Measurements from ENCODE around the gene MLXIP. TPM values are rescaled to one million over a fixed set of nuclear protein-coding genes. Genes with fewer than 3 reads are reported as not detected.

Gene MLXIP
- total and polyA plus RNA-seq, 2 donors (not counting 3 experiments of a cell fraction or from before 2014, with no cell fraction given) = 22.0 to 72.5 TPM

DNA sequence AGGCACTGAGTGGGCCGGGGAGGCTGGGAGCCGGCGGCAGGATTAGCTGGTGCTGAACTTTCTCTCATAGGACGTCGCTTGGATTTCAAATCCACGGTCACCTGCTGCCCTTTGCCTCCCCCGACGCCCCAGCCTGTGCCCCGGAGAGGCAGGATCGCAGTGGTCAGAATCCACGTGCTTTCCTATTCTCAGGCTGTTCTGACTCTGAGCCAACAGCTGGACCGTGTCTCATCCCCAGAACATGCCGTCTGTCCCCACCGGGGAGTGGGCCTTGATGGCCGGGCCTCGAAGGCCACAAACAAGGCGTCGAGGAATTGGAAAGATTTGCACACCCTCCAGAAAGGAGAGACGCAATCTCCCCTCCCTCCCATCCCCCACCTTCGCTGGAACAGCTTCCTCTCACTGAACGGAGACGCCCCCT lies 18.5 kb upstream of the MLXIP start:
- ChIA-PET CTCF (interaction anchor here (0.6 to 3.8 kb wide), 4 partner anchors 21 to 69 kb away, joined by 3 to 12 read pairs (median 4); no protein-coding TSS in a partner anchor), POLR2A (no interaction called here)
- DNase-seq (ENCODE audit: low read depth, low spot score) (peak; percentile 20), FAIRE-seq (no peak)
- Histone ChIP-seq H3K4me1 (ENCODE audit: control insufficient read depth, extremely low read depth, insufficient read depth, low read length) (peaks cover 33% of the 10 kb centered on the region), H3K4me3 (replicated peaks in 1 of 3; ENCODE audit: insufficient read depth in 1 of 3, low read depth in 1 of 3, low read length in 3 of 3) (no peak overlapping the region), H4K20me1 (replicated peaks; ENCODE audit: control insufficient read depth, extremely low read depth, insufficient read depth, low read length) (no peaks in the 10 kb centered on the region), H3K9me1 (replicated peaks; ENCODE audit: control insufficient read depth, extremely low read depth, insufficient read depth, low read length) (no peaks in the 10 kb centered on the region), H3K79me2 (ENCODE audit: control insufficient read depth, insufficient read depth, low read length) (no peaks in the 10 kb centered on the region), H3K27me3 (ENCODE audit: control insufficient read depth in 2 of 2, insufficient read depth in 2 of 2, low read length in 2 of 2) (no peaks in the 10 kb centered on the region), H2AFZ (ENCODE audit: low read depth, low read length) (no peak overlapping the region), H3K9ac (replicated peaks; ENCODE audit: extremely low read depth, insufficient read depth, low read length) (no peak overlapping the region), H3K9me3 (replicated peaks; ENCODE audit: control insufficient read depth, insufficient read depth, low read length) (no peaks in the 10 kb centered on the region), H3K4me2 (ENCODE audit: insufficient read depth, low read length) (no peak overlapping the region), H3K36me3 (ENCODE audit: control insufficient read depth in 2 of 2, extremely low read depth in 1 of 2, insufficient read depth in 2 of 2, low read length in 2 of 2) (peaks cover 0 to 2% of the 10 kb centered on the region in 2 experiments), H3K27ac (ENCODE audit: insufficient read depth, low read depth, low read length) (no peak overlapping the region)
- intact Hi-C loops (cut with micrococcal nuclease) = loop anchor here (5.0 kb wide), 1 partner anchor 47 kb away; no protein-coding TSS in a partner anchor
- BruUV-seq (replicated peaks) = no TSS peak
- no peak for TF ChIP-seq GATA2 (IDR thresholded peaks at IDR 0.05; ENCODE audit: insufficient read depth, insufficient read length, low read depth, low read length)
- dilution Hi-C loops (cut with MboI; ENCODE audit: extremely low pct_ligation_motif_present, low sequenced_read_pairs) = no loop called here

DNA sequence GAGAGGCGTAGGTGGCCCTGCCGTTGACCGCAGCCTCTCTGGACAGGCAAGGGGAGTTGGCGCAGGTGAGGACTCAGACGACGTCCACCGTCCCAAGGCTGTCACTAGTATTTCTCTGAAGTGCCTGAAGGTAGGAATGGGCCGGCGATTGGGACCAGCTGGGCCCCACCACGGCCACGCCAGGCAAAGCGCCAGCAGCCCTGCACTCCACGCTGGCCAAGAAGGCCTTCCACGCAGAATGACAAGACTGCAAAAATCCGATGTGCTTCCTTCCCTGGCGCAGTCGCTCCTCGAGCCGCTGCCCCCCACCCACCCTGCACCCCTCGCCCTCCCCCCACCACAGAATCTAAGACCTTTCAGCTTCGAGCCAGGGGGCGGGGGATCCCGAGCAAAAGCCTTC lies 17.3 kb upstream of the MLXIP start:
- POLR2A ChIA-PET = no interaction called here
- Histone ChIP-seq H3K9me1 (replicated peaks; ENCODE audit: control insufficient read depth, extremely low read depth, insufficient read depth, low read length) (no peaks in the 10 kb centered on the region), H3K27ac (ENCODE audit: insufficient read depth, low read depth, low read length) (no peak overlapping the region), H2AFZ (ENCODE audit: low read depth, low read length) (no peak overlapping the region), H3K27me3 (ENCODE audit: control insufficient read depth in 2 of 2, insufficient read depth in 2 of 2, low read length in 2 of 2) (no peaks in the 10 kb centered on the region), H3K9ac (replicated peaks; ENCODE audit: extremely low read depth, insufficient read depth, low read length) (no peak overlapping the region), H3K4me2 (ENCODE audit: insufficient read depth, low read length) (no peak overlapping the region), H3K79me2 (ENCODE audit: control insufficient read depth, insufficient read depth, low read length) (no peaks in the 10 kb centered on the region), H3K4me1 (ENCODE audit: control insufficient read depth, extremely low read depth, insufficient read depth, low read length) (peaks cover 35% of the 10 kb centered on the region), H3K36me3 (ENCODE audit: control insufficient read depth in 2 of 2, extremely low read depth in 1 of 2, insufficient read depth in 2 of 2, low read length in 2 of 2) (no peaks in the 10 kb centered on the region), H3K9me3 (replicated peaks; ENCODE audit: control insufficient read depth, insufficient read depth, low read length) (no peaks in the 10 kb centered on the region), H4K20me1 (replicated peaks; ENCODE audit: control insufficient read depth, extremely low read depth, insufficient read depth, low read length) (no peaks in the 10 kb centered on the region), H3K4me3 (replicated peaks in 1 of 3; ENCODE audit: insufficient read depth in 1 of 3, low read depth in 1 of 3, low read length in 3 of 3) (no peak overlapping the region)
- intact Hi-C loops (cut with micrococcal nuclease) (loop anchor here (5.0 kb wide), 1 partner anchor 46 kb away; no protein-coding TSS in a partner anchor), dilution Hi-C loops (cut with MboI; ENCODE audit: extremely low pct_ligation_motif_present, low sequenced_read_pairs) (no loop called here)
- no peak for TF ChIP-seq GATA2 (IDR thresholded peaks at IDR 0.05; ENCODE audit: insufficient read depth, insufficient read length, low read depth, low read length)
- TF ChIP-seq POLR2AphosphoS5 (IDR thresholded peaks at IDR 0.05; ENCODE audit: insufficient read depth, low read depth, low read length) = no peak
- TF ChIP-seq MYC (IDR thresholded peaks at IDR 0.05; ENCODE audit: low read depth, low read length) = no peak
- CTCF ChIA-PET = interaction anchor here (1.0 to 3.8 kb wide), 3 partner anchors 10 to 62 kb away, joined by 3 to 12 read pairs (median 5); no protein-coding TSS in a partner anchor
- DNase-seq (ENCODE audit: low read depth, low spot score) (no peak), FAIRE-seq (no peak)
- no TSS peak for BruUV-seq (replicated peaks)

Measured in endothelial cell of umbilical vein (primary cell).